H1 (cell line): ENCODE measurements around the gene MUC5B. TPM values are rescaled to one million over a fixed set of nuclear protein-coding genes. Genes with fewer than 3 reads are reported as not detected.

Experiments used
- CTCF ChIA-PET: fragments of 300-600 bp; sonication (Branson Sonifier 250); formaldehyde crosslinking; loops from one replicate; lab custom pipeline; 2021; ENCODE audit not compliant: partially characterized antibody; lab: Charles Lee
- POLR2A ChIA-PET: fragments of 300-600 bp; sonication (Branson Sonifier 250); formaldehyde crosslinking; loops from one replicate; lab custom pipeline; 2021; ENCODE audit warnings: inconsistent platforms; ENCODE audit not compliant: partially characterized antibody; lab: Charles Lee
- DNase-seq, 2 experiments: peaks; one replicate each; pipeline versions ENCODE4 v3.0.0 to v3.0.0-alpha.2; 2010 to 2022; ENCODE audit warnings: low spot score in 2 of 2, low read depth in 1 of 2, mixed read lengths in 1 of 2
- FAIRE-seq: peaks from 2 replicates; lab custom pipeline; 2011; peaks lifted over from hg19 to GRCh38; lab: Jason Lieb, UNC
- H2AFZ ChIP-seq: 2 replicates; pipeline ENCODE4 v1.8.1; 2012; ENCODE audit warnings: low read length, inconsistent platforms
- H2AK5ac ChIP-seq: 2 replicates; pipeline ENCODE4 v1.6.1; 2013; ENCODE audit warnings: low read depth, low read length
- H2BK120ac ChIP-seq: replicated peaks from 2 replicates; pipeline ENCODE3; 2013; ENCODE audit warnings: low read depth, low read length, inconsistent platforms
- H2BK12ac ChIP-seq: 2 replicates; pipeline ENCODE4 v1.6.1; 2013; ENCODE audit warnings: low read depth, low read length
- H2BK15ac ChIP-seq: 2 replicates; pipeline ENCODE4 v1.6.1; 2013; ENCODE audit warnings: low read length
- H2BK20ac ChIP-seq: 2 replicates; pipeline ENCODE4 v1.6.1; 2013; ENCODE audit warnings: low read length
- H2BK5ac ChIP-seq: 2 replicates; pipeline ENCODE4 v1.6.1; 2013; ENCODE audit warnings: low read depth, low read length
- H3K14ac ChIP-seq: 2 replicates; pipeline ENCODE4 v1.6.1; 2013; ENCODE audit warnings: inconsistent platforms; ENCODE audit not compliant: insufficient read length
- H3K18ac ChIP-seq: 2 replicates; pipeline ENCODE4 v1.6.1; 2013; ENCODE audit warnings: low read length; ENCODE audit errors: extremely low read depth
- H3K23ac ChIP-seq: 2 replicates; pipeline ENCODE4 v1.6.1; 2013; ENCODE audit warnings: inconsistent platforms; ENCODE audit not compliant: insufficient read length
- H3K23me2 ChIP-seq: 2 replicates; pipeline ENCODE4 v1.6.1; 2013; ENCODE audit warnings: low read depth, low read length
- H3K27ac ChIP-seq: 2 replicates; pipeline ENCODE4 v1.6.1; 2011; ENCODE audit warnings: low read depth, low read length, inconsistent platforms
- H3K27me3 ChIP-seq, 4 experiments: replicated peaks in 1 of 4; 1 replicate in 1 of 4; 2 replicates in 3 of 4; pipeline versions ENCODE4 v1.6.1 to v1.8.1; 2011 to 2013; ENCODE audit warnings: low read length in 3 of 4, mild to moderate bottlenecking in 3 of 4, inconsistent platforms in 2 of 4, mixed read lengths in 2 of 4, moderate library complexity in 1 of 4; ENCODE audit not compliant: control insufficient read depth in 3 of 4, insufficient read depth in 3 of 4; ENCODE audit errors: extremely low read depth in 1 of 4
- H3K36me3 ChIP-seq, 4 experiments: 2 replicates each; pipeline versions ENCODE4 v1.6.1 to v1.8.1; 2011 to 2013; ENCODE audit warnings: mild to moderate bottlenecking in 4 of 4, low read length in 3 of 4, moderate library complexity in 2 of 4, control low read depth in 1 of 4, inconsistent platforms in 1 of 4; ENCODE audit not compliant: insufficient read depth in 4 of 4, control insufficient read depth in 2 of 4
- H3K4ac ChIP-seq: replicated peaks from 2 replicates; pipeline ENCODE3; 2013; ENCODE audit warnings: low read length, low read depth, mixed read lengths, inconsistent platforms; ENCODE audit not compliant: insufficient read length
- H3K4me1 ChIP-seq, 4 experiments: replicated peaks in 1 of 4; 1 replicate in 1 of 4; 2 replicates in 3 of 4; pipeline versions ENCODE4 v1.6.1 to v1.8.1; 2011 to 2013; ENCODE audit warnings: low read length in 3 of 4, inconsistent platforms in 2 of 4, mixed read lengths in 1 of 4; ENCODE audit not compliant: insufficient read depth in 4 of 4, control insufficient read depth in 3 of 4
- H3K4me2 ChIP-seq, 2 experiments: 2 replicates each; pipeline versions ENCODE4 v1.6.1 to v1.8.1; 2011 to 2013; ENCODE audit warnings: low read depth in 2 of 2, low read length in 2 of 2, control low read depth in 1 of 2, inconsistent platforms in 1 of 2, mild to moderate bottlenecking in 1 of 2; ENCODE audit not compliant: insufficient read depth in 1 of 2
- H3K4me3 ChIP-seq, 4 experiments: fragments of 200-600, 300-600 bp in 1 of 4; sonication (generic), shearing (Covaris generic), sonication (Bioruptor Twin) in 1 of 4; 2 replicates each; pipeline versions ENCODE4 v1.5.1 to v1.8.1; 2011 to 2016; ENCODE audit warnings: low read length in 4 of 4, low read depth in 3 of 4, control low read depth in 2 of 4, inconsistent platforms in 2 of 4, mild to moderate bottlenecking in 2 of 4, mixed read lengths in 1 of 4, moderate library complexity in 1 of 4; ENCODE audit not compliant: insufficient read depth in 2 of 4; ENCODE audit errors: extremely low read depth in 1 of 4
- H3K56ac ChIP-seq: replicated peaks from 2 replicates; pipeline ENCODE3; 2013; ENCODE audit warnings: low read depth, mild to moderate bottlenecking, mixed read lengths, low read length, inconsistent platforms; ENCODE audit not compliant: insufficient read length
- H3K79me1 ChIP-seq: 2 replicates; pipeline ENCODE4 v1.6.1; 2013; ENCODE audit warnings: low read depth, low read length, control low read depth
- H3K79me2 ChIP-seq, 2 experiments: 2 replicates each; pipeline versions ENCODE4 v1.6.1 to v1.8.1; 2012 to 2013; ENCODE audit warnings: low read length in 2 of 2, mild to moderate bottlenecking in 2 of 2, inconsistent platforms in 1 of 2; ENCODE audit not compliant: insufficient read depth in 2 of 2, control insufficient read depth in 1 of 2
- H3K9ac ChIP-seq, 4 experiments: replicated peaks in 1 of 4; 1 replicate in 1 of 4; 2 replicates in 3 of 4; pipeline versions ENCODE4 v1.6.1 to v1.8.1; 2011 to 2013; ENCODE audit warnings: low read depth in 3 of 4, low read length in 3 of 4, control low read depth in 2 of 4, mild to moderate bottlenecking in 2 of 4, moderate library complexity in 2 of 4, inconsistent platforms in 1 of 4; ENCODE audit errors: extremely low read depth in 1 of 4
- H3K9me3 ChIP-seq, 2 experiments: 2 replicates each; pipeline versions ENCODE4 v1.6.1 to v1.8.1; 2012 to 2013; ENCODE audit warnings: mild to moderate bottlenecking in 2 of 2, moderate library complexity in 2 of 2, control low read depth in 1 of 2, inconsistent platforms in 1 of 2, low read depth in 1 of 2, low read length in 1 of 2, mixed read lengths in 1 of 2; ENCODE audit not compliant: insufficient read depth in 2 of 2
- H4K20me1 ChIP-seq, 2 experiments: replicated peaks in 1 of 2; 2 replicates each; pipeline versions ENCODE3 to v1.8.1; 2011 to 2013; ENCODE audit warnings: inconsistent platforms in 2 of 2, low read length in 2 of 2, mild to moderate bottlenecking in 1 of 2; ENCODE audit not compliant: insufficient read depth in 2 of 2, control insufficient read depth in 1 of 2
- H4K5ac ChIP-seq: 2 replicates; pipeline ENCODE4 v1.6.1; 2013; ENCODE audit warnings: low read length, low read depth, mixed read lengths, inconsistent platforms; ENCODE audit not compliant: insufficient read length
- H4K8ac ChIP-seq: 2 replicates; pipeline ENCODE4 v1.8.0; 2013; ENCODE audit warnings: mild to moderate bottlenecking, moderate library complexity, low read length, inconsistent platforms; ENCODE audit not compliant: insufficient read depth; ENCODE audit errors: extremely low read depth
- H4K91ac ChIP-seq: replicated peaks from 2 replicates; pipeline ENCODE3; 2013; ENCODE audit warnings: low read length, mixed read lengths, inconsistent platforms; ENCODE audit not compliant: insufficient read length
- HDAC2 ChIP-seq, 2 experiments: fragments of 300-600 bp in 1 of 2; sonication (generic) in 1 of 2; IDR thresholded peaks; 2 replicates each; pipeline ENCODE4 v1.6.1; 2011 to 2012; ENCODE audit warnings: low read depth in 2 of 2, low read length in 2 of 2, mild to moderate bottlenecking in 2 of 2, moderate library complexity in 2 of 2, borderline replicate concordance in 1 of 2, inconsistent platforms in 1 of 2
- WGBS, 2 experiments: shearing (Covaris generic) in 1 of 2; methylation state at CpG; one replicate each; pipeline versions ENCODE4 v1.1.6 to v1.1.7; 2013 to 2015; ENCODE audit warnings: low lambda C conversion rate in 2 of 2, mixed read lengths in 2 of 2, inconsistent platforms in 1 of 2, low coverage in 1 of 2, missing lambda C conversion rate in 1 of 2; ENCODE audit not compliant: insufficient replicate concordance in 2 of 2, insufficient coverage in 1 of 2, insufficient read length in 1 of 2; ENCODE audit errors: extremely low coverage in 1 of 2, missing lambda C conversion rate in 1 of 2; 5-methylcytosine and 5-hydroxymethylcytosine counted together
- polyA plus RNA-seq, 7 experiments: library from polyadenylated mRNA; depleted of rRNA in 3 of 7; stranded (reverse) in 5 of 7; unstranded in 2 of 7; fragments of >200 nt in 5 of 7; fragments of 200-250 nt in 2 of 7; gene quantifications; 1 replicate in 5 of 7; 2 replicates in 1 of 7; 4 replicates in 1 of 7; pipeline versions ENCODE4 v1.2.1 to v1.2.3, GENCODE V29; 2011 to 2013; ENCODE audit warnings: missing spikeins in 2 of 7, mixed read lengths in 2 of 7
- total RNA-seq: library from RNA; stranded (reverse); fragmentation: NEBNext Ultra II Directional; extraction: Animal tissue kit (Norgen Biotek cat#: 25700); gene quantifications from 2 replicates; pipeline ENCODE4 v1.2.1, GENCODE V29; 2021

MUC5B gene
- total and polyA plus RNA-seq, 2 of the 8 experiments (the other 6 are each of a cell fraction or from before 2014, with no cell fraction given), result 0.02 to 0.03 TPM

- no peak overlapping the region for H4K5ac ChIP-seq
- H3K36me3 ChIP-seq, result no peaks in the 10 kb centered on the region
- H2BK20ac ChIP-seq, result no peak overlapping the region
- H3K79me1 ChIP-seq, result no peaks in the 10 kb centered on the region
- no peak overlapping the region for H3K18ac ChIP-seq
- H2BK5ac ChIP-seq, result no peak overlapping the region
- no peak overlapping the region for H3K23ac ChIP-seq
- H4K8ac ChIP-seq, result no peak overlapping the region
- no peaks in the 10 kb centered on the region for H3K27me3 ChIP-seq
- ChIA-PET CTCF (interaction anchor here (1.5 kb wide), 1 partner anchor 13 kb away, joined by 3 read pairs; no protein-coding TSS in a partner anchor), POLR2A (no interaction called here)
- no peak overlapping the region for H3K14ac ChIP-seq
- H2AK5ac ChIP-seq, result no peak overlapping the region
- 94% methylated on average over 12 of the region's 23 CpGs; no CpG with 5 or more reads in 1 of the 2 experiments for WGBS, 2 experiments
- no peak overlapping the region for H2BK120ac ChIP-seq
- H2BK15ac ChIP-seq, result no peak overlapping the region
- H3K4me2 ChIP-seq, result no peak overlapping the region
- H3K4ac ChIP-seq, result no peak overlapping the region
- FAIRE-seq (no peak), DNase-seq (no peak)
- no peaks in the 10 kb centered on the region for H3K4me1 ChIP-seq
- H3K56ac ChIP-seq, result no peak overlapping the region
- H2AFZ ChIP-seq, result no peak overlapping the region
- no peaks in the 10 kb centered on the region for H3K79me2 ChIP-seq
- no peak overlapping the region for H2BK12ac ChIP-seq
- H3K9ac ChIP-seq, result no peak overlapping the region
- H3K23me2 ChIP-seq, result no peaks in the 10 kb centered on the region
- H4K91ac ChIP-seq, result no peak overlapping the region
- H3K4me3 ChIP-seq, result no peak overlapping the region
- H3K27ac ChIP-seq, result no peak overlapping the region
- H3K9me3 ChIP-seq, result peaks cover 3 to 38% of the 10 kb centered on the region in 2 experiments; a peak in 2 of 4 replicates
- H4K20me1 ChIP-seq, result peaks cover 0 to 1% of the 10 kb centered on the region in 2 experiments
- no peak for TF ChIP-seq HDAC2 (IDR thresholded peaks at IDR 0.05; ENCODE audit: borderline replicate concordance in 1 of 2, low read depth in 2 of 2, low read length in 2 of 2)
Measured at GRCh38 chr11:1239596-1240205, 16.8 kb downstream of the MUC5B start.
